Measurements from ENCODE around the gene SPATA1. TPM values are rescaled to one million over a fixed set of nuclear protein-coding genes. Genes with fewer than 3 reads are reported as not detected.

The SPATA1 gene
- total and polyA plus RNA-seq, 2 donors (not counting 1 experiment from before 2014, with no cell fraction given): 0.73 to 8.6 TPM

DNA sequence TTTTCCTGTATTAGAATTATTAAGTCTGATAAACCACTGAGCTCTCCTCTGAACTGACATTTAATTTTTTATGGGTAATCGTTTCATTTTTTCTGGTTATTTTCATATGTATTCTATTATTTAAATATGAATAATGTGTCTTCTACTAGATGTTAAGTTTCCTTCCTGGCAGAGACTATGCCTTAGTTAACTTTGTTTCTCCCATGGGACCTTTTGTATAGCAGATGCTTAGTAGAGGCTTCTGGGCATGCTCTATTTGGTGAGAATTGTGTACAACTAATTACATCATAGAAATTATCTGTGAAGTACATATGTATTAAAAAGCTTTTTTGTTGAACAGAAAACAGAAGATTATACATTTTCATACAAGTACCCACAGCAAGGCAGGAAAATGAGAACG lies 44.6 kb downstream of the SPATA1 start:
- TF ChIP-seq, protein P1, sequence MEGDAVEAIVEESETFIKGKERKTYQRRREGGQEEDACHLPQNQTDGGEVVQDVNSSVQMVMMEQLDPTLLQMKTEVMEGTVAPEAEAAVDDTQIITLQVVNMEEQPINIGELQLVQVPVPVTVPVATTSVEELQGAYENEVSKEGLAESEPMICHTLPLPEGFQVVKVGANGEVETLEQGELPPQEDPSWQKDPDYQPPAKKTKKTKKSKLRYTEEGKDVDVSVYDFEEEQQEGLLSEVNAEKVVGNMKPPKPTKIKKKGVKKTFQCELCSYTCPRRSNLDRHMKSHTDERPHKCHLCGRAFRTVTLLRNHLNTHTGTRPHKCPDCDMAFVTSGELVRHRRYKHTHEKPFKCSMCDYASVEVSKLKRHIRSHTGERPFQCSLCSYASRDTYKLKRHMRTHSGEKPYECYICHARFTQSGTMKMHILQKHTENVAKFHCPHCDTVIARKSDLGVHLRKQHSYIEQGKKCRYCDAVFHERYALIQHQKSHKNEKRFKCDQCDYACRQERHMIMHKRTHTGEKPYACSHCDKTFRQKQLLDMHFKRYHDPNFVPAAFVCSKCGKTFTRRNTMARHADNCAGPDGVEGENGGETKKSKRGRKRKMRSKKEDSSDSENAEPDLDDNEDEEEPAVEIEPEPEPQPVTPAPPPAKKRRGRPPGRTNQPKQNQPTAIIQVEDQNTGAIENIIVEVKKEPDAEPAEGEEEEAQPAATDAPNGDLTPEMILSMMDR (IDR thresholded peaks at IDR 0.05): no peak
- TF ChIP-seq EZH2 (IDR thresholded peaks at IDR 0.05; ENCODE audit: borderline replicate concordance, insufficient read depth, low read depth, low read length, poor library complexity, severe bottlenecking): no peak
- no CpG with 5 or more reads among the region's 2 CpGs for whole genome bisulfite sequencing (ENCODE audit: insufficient coverage)
- no peaks in the 10 kb centered on the region for H3K9me3 Mint-ChIP-seq (ENCODE audit: insufficient read depth)
- no peaks in the 10 kb centered on the region for H3K79me2 ChIP-seq (ENCODE audit: control insufficient read depth, insufficient read depth, low read length)
- no peaks in the 10 kb centered on the region for H4K20me1 ChIP-seq (ENCODE audit: control insufficient read depth, insufficient read depth, low read length, poor library complexity, severe bottlenecking)
- intact Hi-C loops (cut with micrococcal nuclease): no loop called here
- H3K4me3 ChIP-seq (ENCODE audit: control extremely low read depth in 1 of 5, extremely low read depth in 1 of 5, insufficient read depth in 1 of 5, low read depth in 2 of 5, low read length in 4 of 5): no peak overlapping the region
- H3K27me3 ChIP-seq (replicated peaks in 1 of 4; ENCODE audit: control extremely low read depth in 1 of 4, control insufficient read depth in 3 of 4, insufficient read depth in 4 of 4, low read length in 3 of 4): no peaks in the 10 kb centered on the region
- ChIA-PET CTCF (no interaction called here), POLR2A (no interaction called here)
- no peak overlapping the region for H3K27ac Mint-ChIP-seq
- H3K4me2 ChIP-seq (replicated peaks; ENCODE audit: low read depth, low read length, poor library complexity, severe bottlenecking): no peak overlapping the region
- ATAC-seq (ENCODE audit: low read depth) (no peak), DNase-seq (no peak)
- no peaks in the 10 kb centered on the region for H3K4me1 ChIP-seq (ENCODE audit: control insufficient read depth in 2 of 2, insufficient read depth in 2 of 2, low read length in 2 of 2)
- no peak overlapping the region for H3K4me3 Mint-ChIP-seq
- peaks cover 2 to 3% of the 10 kb centered on the region in 2 experiments for H3K36me3 ChIP-seq (replicated peaks in 1 of 2; ENCODE audit: control extremely low read depth in 1 of 2, control insufficient read depth in 1 of 2, extremely low read depth in 1 of 2, insufficient read depth in 2 of 2, low read length in 1 of 2)
- H2AFZ ChIP-seq (ENCODE audit: insufficient read depth, low read depth, low read length, poor library complexity, severe bottlenecking): no peak overlapping the region
- H3K27ac ChIP-seq (ENCODE audit: low read length in 2 of 2): no peak overlapping the region
- no peak overlapping the region for H3K9ac ChIP-seq (ENCODE audit: low read length)
- no peaks in the 10 kb centered on the region for H3K9me3 ChIP-seq (ENCODE audit: control extremely low read depth in 1 of 3, control insufficient read depth in 2 of 3, insufficient read depth in 1 of 3, low read length in 2 of 3)
- H3K4me1 Mint-ChIP-seq: no peaks in the 10 kb centered on the region
- H3K27me3 Mint-ChIP-seq: no peaks in the 10 kb centered on the region

DNA sequence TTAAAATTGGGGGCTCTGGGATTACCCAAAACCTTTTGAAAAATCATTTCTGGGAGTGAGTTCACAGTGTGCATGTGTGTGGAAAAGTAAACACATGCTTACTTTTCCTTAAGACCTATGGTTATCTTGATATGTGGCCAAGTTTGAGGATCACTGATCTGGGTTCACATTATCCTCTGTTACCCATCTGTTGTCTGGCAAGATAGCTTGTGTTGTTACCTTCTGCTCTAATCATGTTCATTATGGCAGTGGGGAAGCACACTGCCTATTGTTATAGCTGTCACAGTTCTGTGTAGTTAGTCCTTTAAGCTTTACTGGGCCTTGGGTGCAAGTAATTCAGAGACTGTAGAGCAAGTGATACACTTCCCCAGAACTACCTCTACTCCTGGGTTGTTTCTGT lies 63.0 kb downstream of the SPATA1 start:
- peaks cover 8% of the 10 kb centered on the region for H4K20me1 ChIP-seq (ENCODE audit: control insufficient read depth, insufficient read depth, low read length, poor library complexity, severe bottlenecking)
- H3K4me1 ChIP-seq (ENCODE audit: control insufficient read depth in 2 of 2, insufficient read depth in 2 of 2, low read length in 2 of 2): peaks cover 19 to 20% of the 10 kb centered on the region in 2 donors
- no peak overlapping the region for H3K9ac ChIP-seq (ENCODE audit: low read length)
- H3K27ac ChIP-seq (ENCODE audit: low read length in 2 of 2): no peak overlapping the region
- Mint-ChIP-seq H3K27me3 (no peaks in the 10 kb centered on the region), H3K4me1 (peaks cover 44% of the 10 kb centered on the region), H3K27ac (no peak overlapping the region), H3K4me3 (no peak overlapping the region), H3K9me3 (ENCODE audit: insufficient read depth) (no peaks in the 10 kb centered on the region)
- DNase-seq (no peak), ATAC-seq (ENCODE audit: low read depth) (no peak)
- POLR2A ChIA-PET: no interaction called here
- no peak for TF ChIP-seq EZH2 (IDR thresholded peaks at IDR 0.05; ENCODE audit: borderline replicate concordance, insufficient read depth, low read depth, low read length, poor library complexity, severe bottlenecking)
- TF ChIP-seq, protein P1 (IDR thresholded peaks at IDR 0.05): no peak
- CTCF ChIA-PET: no interaction called here
- H3K27me3 ChIP-seq (replicated peaks in 1 of 4; ENCODE audit: control extremely low read depth in 1 of 4, control insufficient read depth in 3 of 4, insufficient read depth in 4 of 4, low read length in 3 of 4): no peaks in the 10 kb centered on the region
- H3K79me2 ChIP-seq (ENCODE audit: control insufficient read depth, insufficient read depth, low read length): peaks cover 33% of the 10 kb centered on the region
- intact Hi-C loops (cut with micrococcal nuclease): no loop called here
- H3K9me3 ChIP-seq (ENCODE audit: control extremely low read depth in 1 of 3, control insufficient read depth in 2 of 3, insufficient read depth in 1 of 3, low read length in 2 of 3): no peaks in the 10 kb centered on the region
- no peak overlapping the region for H3K4me3 ChIP-seq (ENCODE audit: control extremely low read depth in 1 of 5, extremely low read depth in 1 of 5, insufficient read depth in 1 of 5, low read depth in 2 of 5, low read length in 4 of 5)
- no peak overlapping the region for H2AFZ ChIP-seq (ENCODE audit: insufficient read depth, low read depth, low read length, poor library complexity, severe bottlenecking)
- no peak overlapping the region for H3K4me2 ChIP-seq (replicated peaks; ENCODE audit: low read depth, low read length, poor library complexity, severe bottlenecking)
- H3K36me3 ChIP-seq (replicated peaks in 1 of 2; ENCODE audit: control extremely low read depth in 1 of 2, control insufficient read depth in 1 of 2, extremely low read depth in 1 of 2, insufficient read depth in 2 of 2, low read length in 1 of 2): peaks cover 14 to 34% of the 10 kb centered on the region in 2 experiments

Data from B cell (primary cell).